Activated effector memory CD4-positive, alpha-beta T cell treated with Interleukin-2 at 50 U/mL for 16 hours (primary cell): Measurements from ENCODE around the gene MLEC.
A peak's percentile ranks its signal among the peaks of the same experiment; 100 is the strongest.
"Not testable (repeated sequence)": the region's sequence is repeated elsewhere in the genome, so short reads cannot be mapped to it uniquely, and the experiment has no call there.

Experiments
- DNase-seq: peaks from one replicate; pipeline ENCODE4 v3.0.0-alpha.2; 2020

Gene MLEC

DNA sequence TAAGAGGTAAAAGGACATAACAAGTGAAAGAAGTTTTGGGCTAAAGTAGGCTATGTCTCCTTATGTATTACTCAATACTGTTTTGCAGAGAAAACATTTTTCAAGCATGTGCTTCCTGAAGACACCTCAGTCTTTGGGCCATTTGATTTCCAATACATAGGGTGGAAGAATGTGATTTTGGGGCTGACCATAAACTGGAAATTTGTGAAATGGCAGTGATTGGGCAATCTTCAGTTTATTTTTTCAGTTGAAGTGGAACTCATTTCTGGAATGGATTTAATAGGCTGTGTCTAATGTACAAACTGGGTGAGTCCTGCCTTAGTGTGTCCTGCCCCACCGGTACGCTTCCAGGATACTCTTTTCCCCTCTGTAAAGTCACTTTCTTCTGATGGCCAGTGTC, 35.8 kb downstream of the MLEC start:
- DNase-seq, result no peak

DNA sequence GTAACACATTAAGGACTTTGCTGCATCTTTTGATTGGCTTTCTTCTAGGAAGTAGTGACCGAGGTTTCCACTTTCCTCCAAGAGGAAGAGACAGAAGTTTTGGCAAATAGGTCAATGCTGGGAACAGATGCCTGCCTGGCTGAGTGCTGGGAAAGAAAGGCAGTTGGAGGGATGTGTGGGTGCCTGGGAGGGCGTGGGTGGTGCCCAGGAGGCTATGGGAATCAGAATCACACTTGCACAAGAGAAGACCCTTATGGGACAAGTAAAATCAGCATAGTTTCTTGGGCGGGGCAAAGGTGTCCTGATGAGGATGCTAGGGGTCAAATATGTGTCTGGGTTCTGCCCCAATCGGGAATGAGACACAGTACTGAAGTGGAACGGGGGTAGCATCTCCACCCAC, 37.8 kb downstream of the MLEC start:
- no peak for DNase-seq

DNA sequence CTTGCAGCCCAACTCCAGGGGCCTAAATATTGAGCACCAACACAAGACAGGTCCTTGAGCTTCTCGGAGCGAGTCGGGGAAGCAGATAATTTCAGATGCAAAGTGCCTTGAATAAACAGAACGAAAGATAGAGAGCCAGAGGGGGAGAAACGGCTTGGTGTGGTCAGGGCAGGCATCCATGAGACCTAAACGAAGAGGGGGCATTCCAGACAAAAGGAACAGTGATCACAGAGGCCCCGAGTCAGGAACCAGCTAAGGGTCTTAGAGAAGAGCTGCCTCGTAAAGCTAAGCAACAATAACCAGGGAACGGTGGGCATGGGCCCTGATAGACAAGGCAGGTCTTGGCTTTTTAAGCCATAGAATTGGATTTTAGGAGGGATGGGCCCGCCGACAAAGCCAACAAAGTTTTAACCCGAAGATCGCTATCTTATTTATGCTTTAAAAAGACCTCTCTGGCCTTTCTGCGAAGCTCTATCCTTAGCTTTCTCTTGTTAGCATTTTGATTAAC, 38.3 kb downstream of the MLEC start:
- no peak for DNase-seq

DNA sequence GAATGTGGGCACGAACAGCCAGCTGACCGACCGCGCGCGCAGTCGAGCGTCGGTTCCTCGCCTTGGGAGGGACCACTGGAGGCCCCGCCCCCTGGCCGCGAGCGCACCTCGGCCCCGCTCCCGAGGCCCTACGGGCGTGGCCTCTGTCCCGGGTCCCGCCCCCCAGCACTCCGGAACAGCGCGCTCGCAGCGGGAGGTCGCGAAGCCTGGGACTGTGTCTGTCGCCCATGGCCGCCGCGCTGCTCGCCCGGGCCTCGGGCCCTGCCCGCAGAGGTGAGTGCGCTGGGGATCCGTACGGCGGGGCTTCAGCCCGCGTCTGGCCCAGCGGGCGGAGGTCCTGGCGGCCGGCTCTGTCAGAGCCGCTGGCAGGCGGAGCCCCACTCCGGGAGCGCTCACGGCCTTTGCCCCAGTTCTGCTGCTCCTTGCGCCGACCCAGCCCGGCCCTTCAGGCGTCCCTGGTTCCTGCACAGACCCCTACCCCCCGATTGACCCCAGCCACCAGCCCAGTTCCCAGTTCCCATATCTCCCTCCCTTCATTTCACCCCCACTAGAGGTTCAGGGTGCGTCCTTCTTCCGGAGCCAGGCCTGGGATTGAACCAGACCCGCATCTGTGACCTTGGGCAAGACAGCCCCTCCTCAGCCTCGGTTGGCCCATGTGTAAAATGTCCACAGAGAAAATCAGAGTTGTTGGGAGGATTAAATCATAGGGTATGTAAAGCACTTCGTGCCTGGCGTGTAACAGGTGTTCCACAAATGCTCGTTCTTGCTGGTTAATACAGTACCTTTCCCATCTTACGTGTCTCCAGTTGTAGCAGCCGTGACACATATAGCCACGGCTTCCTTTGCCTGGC, 38.9 kb downstream of the MLEC start, which contains the start of gene ACADS:
ACADS (plus strand) TSS at position 168 of the 851 bp plus-strand sequence; CDS start at position 228, 60 bp downstream.
- DNase-seq, result peak; percentile 81

GRCh38 chr12:120726510-120726793, 39.5 kb downstream of the MLEC start:
- DNase-seq, result no peak

- no peak for DNase-seq
Observed at GRCh38 chr12:120726961-120727360, 40.0 kb downstream of the MLEC start.

DNA sequence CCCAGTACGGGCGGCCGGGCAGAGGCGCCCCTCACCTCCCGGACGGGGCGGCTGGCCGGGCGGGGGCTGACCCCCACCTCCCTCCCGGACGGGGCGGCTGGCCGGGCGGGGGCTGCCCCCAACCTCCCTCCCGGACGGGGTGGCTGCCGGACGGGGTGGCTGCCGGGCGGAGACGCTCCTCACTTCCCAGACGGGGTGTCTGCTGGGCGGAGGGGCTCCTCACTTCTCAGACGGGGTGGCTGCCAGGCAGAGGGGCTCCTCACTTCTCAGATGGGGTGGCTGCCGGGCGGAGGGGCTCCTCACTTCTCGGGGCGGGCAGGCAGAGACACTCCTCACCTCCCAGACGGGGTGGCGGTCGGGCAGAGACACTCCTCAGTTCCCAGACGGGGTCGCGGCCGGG, 45.2 kb downstream of the MLEC start:
- DNase-seq, result not testable (repeated sequence)

DNA sequence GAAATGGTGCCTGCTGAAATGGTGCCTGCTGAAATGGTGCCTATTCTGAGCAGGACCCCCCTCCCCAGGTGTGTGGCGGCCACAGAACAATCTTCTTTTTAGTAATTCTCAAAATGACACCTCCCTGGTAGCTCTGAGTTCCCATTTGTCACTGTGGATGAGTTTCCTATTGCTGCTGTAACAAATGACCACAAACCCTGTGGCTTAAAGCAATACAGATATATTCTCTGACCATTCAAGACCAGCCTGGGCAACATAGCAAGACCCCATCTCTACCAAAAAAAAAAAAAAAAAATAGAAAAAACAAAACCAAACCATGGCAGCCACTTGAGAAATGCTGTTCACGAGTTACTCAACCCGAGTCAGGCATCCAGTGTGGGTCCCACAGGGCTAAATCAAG, 46.6 kb downstream of the MLEC start:
- DNase-seq, result no peak

DNA sequence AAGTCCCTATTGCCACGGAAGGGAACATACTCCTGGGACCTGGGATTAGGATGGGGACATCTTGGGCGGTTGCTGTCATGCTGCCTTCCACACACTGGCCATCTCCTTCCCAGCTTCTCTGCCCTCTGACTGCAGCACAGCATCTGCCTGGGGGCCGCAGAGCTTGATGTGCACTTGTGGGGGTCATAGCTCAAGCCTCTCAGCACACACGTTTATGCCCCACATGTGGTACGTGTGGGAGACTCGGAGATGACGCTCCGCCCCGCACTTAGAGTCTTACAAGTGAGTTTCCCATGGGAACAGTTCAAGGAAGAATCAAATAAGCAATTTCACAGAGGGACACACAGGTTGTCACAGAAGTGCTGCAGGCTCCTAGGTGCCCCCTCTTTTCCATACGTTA, 47.3 kb downstream of the MLEC start:
- DNase-seq, result no peak

DNA sequence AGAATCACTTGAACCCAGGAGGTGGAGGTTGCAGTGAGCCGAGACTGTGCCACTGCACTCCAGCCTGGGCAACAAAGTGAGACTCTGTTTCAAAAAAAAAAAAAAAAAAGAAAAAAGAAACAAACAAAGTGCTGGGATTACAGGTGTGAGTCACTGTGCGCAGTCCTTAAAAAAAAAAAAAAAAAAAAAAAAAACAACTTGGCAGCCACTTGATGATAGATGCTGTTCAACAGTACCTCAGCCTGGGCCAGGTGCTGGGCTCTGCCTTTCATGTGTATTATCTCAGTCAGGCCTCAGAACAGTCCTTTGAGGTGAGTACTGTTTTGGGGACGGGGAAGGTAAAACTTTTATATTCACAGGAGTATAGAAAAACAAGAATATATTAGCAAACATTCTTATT, 48.2 kb downstream of the MLEC start:
- no peak for DNase-seq

GRCh38 chr12:120736404-120737331, 49.7 kb downstream of the MLEC start:
- no peak for DNase-seq

DNA sequence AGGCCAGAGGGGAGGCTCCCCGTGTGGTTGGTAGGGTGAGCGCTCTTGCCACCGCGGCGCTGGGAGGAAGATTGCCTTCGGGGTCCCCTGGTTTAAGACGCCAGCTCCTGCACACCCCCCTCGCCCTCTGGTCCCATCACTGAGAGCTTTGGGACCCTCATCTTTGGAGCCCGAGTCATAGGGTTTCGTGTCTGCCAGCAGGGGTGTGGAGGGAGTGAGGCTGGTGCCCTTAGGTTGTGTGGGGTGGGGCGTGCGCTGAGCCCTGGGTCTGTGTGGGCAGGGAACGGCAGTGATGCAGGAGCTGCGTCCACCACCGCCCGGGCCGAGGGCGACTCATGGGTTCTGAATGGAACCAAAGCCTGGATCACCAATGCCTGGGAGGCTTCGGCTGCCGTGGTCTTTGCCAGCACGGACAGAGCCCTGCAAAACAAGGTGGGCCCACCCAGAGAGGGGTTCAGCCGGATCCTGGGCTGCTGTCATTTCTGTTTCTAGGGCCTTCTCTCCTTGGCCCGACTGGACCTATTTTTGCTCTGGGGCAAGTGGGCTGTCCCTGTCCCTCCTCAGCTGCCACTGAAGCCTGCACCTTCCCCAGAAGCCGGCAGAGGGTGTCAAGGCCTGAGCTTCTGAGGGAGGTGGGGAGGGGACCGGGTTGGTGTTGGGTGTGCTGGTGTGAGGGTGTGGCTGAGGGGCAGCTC, 50.8 kb downstream of the MLEC start:
- no peak for DNase-seq

- no peak for DNase-seq
Observed at GRCh38 chr12:120738252-120739030, 51.5 kb downstream of the MLEC start.

- DNase-seq, result no peak
Observed at GRCh38 chr12:120739031-120739762, 52.2 kb downstream of the MLEC start.

DNA sequence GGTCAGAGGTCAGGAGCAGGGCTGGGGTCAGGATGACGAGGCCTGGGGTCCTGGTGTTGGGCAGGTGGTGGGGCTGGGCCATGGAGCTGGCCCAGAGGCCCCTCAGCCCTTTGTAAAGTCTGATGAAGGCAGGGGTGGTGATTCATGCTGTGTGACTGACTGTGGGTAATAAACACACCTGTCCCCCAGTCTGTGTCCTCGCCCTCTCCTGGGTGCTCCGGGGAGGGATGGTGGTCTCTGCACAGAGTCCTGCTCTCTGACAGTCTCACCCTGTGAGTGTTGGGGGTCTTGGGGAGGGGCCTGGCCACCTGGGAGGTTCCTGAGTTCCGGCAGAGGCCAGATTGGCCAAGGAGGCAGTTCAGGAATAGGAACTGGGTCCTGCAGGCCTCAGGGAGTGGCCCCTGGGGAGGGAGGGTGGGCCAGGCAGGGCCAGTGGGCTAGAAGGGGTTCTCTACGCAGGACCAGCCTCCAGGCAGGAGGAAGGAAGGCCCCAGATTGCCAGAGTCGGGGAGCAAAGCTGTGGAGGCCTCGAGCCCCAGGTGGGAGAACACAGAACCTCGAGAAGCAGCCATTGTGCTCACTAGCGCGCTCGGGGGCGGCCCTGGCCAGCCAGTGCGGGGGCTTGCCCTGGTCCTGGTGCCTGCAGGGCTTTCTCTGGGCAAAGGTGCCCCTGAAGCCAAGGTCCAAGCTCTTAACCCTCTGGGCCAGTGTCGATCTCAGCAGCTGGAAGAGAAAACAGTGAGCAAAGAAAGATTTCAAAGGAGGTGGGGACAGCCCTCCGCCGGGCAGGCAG, 53.1 kb downstream of the MLEC start:
- DNase-seq, result no peak

DNA sequence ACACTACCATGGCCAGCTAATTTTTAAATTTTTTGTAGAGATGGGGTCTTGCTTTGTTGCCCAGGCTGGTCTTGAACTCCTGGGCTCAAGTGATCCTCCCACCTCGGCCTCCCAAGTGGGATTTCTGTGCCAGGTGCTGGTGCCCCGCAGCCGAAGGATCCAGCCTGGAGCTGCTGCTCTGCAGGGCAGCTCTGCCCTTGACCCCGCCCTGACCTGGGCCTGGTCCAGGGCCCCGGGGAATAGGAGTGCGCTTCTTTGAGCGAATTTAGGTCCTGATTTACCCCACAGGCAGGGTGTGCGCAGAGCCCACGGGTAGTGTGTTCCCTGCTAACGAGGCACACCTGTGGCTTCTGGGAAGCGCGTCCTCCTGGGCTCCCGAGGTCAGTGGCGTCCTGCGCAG, 53.9 kb downstream of the MLEC start:
- no peak for DNase-seq

- no peak for DNase-seq
Observed at GRCh38 chr12:120741476-120742421, 54.8 kb downstream of the MLEC start.

GRCh38 chr12:120744922-120745493, 58.1 kb downstream of the MLEC start:
- no peak for DNase-seq

DNA sequence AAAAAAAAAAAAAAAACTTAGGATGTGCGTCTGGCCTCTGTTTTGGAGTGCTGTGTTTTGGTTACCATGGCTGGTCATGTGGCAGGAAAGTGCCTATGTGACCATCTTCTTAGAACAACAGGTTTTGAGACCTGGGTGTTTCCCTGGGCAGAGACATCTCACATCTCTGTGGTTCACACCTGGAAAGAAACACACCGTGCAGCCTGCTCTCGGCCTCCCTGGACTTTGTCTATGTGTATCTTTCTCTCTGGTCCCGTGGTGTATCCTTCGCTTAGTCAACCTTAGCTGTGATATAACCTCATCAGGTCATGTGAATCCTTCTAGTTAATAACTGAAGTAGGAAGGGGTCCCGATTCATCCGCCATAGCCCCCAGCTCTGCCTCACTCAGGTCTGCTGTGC, 61.3 kb downstream of the MLEC start:
- no peak for DNase-seq
